ENCODE measurements around the gene KCNK3.

GRCh38 chr2:26722911-26723310 is 30.4 kb downstream of the KCNK3 start:
- TF ChIP-seq CTCF (IDR thresholded peaks at IDR 0.05) (no peak), POLR2A (IDR thresholded peaks at IDR 0.05) (no peak), POLR2AphosphoS5 (IDR thresholded peaks at IDR 0.05) (no peak)
